Erythroblast (primary cell): Measurements from ENCODE around the gene NOS1AP.

ENCODE experiments used
- GATA1 ChIP-seq: IDR thresholded peaks from 2 replicates; pipeline ENCODE4 v1.6.1; 2011; ENCODE audit warnings: low read depth, mild to moderate bottlenecking, control low read depth, low read length, moderate library complexity
- POLR2A ChIP-seq: IDR thresholded peaks from 2 replicates; pipeline ENCODE4 v1.6.1; 2011; ENCODE audit warnings: mild to moderate bottlenecking, low read length

DNA sequence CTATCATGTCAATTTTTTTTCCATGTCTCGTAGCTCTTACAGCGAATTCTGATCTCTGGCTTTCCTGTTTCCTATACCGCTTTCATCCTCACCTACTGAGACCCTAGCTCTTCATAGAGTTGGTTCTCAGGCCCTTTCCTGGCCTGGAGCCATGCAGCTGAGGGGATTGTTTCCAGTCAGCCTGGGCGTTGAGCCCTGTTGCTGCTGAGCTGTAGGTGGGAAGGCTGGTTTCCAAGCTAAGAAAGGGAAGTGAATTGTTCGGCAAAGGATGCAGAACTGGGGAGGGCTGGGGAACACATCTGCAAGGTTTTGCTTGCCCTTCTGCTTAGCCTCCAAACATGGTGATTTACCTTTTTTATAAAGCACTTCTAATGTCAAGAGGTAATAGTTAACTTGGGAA is 265.6 kb downstream of the NOS1AP start:
- TF ChIP-seq POLR2A (no peak), GATA1 (no peak)
